GM12891 (cell line): ENCODE data around the gene MYH6.

Experiments
- POLR2A ChIP-seq: IDR thresholded peaks from 2 replicates; pipeline ENCODE4 v1.6.1; 2011; ENCODE audit warnings: low read depth, low read length, control low read depth
- POLR2AphosphoS5 ChIP-seq: IDR thresholded peaks from 2 replicates; pipeline ENCODE4 v1.6.1; 2011; ENCODE audit warnings: low read depth, low read length, control low read depth
- TAF1 ChIP-seq: IDR thresholded peaks from 2 replicates; pipeline ENCODE4 v1.6.1; 2011; ENCODE audit warnings: low read depth, low read length, control low read depth

DNA sequence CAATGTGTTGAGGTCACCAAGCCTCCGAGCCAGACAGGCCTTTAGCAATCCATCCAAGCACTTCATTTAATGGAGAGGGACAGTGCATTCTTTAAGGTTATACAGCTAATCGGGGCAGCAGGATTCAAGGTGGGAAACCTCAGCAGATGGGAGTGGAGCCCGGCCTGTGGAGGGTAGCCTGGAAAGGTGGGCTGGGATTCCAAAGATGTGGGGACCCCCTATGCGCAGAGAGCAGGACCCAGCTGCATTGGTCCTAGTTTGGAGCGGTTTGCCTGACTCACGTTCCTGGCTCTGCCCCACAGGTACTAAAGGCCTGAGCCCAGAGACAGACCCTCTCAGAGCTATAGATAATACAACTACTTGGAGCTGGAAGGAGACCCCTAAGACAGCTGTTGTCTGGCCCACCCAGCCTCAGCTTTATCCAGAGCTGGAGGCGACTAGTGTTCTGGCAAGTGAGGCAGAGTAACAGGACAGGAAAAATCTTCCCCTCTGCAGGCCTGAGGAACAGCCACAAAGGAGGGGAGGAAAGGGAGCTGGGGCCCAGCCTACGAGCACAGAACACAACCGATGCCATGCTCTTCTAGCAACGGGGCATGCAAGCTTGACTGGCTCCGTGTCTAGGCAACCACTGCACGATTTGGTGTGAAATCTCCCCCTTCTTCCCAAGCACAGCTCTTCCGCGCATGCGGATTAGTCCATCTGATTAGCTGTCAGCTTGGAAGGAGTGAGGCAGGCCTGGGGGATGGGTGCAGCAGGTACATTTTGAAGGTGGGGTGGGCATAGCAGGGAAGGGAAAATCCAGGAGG is 28.5 kb upstream of the MYH6 start:
- TF ChIP-seq TAF1 (no peak), POLR2A (no peak), POLR2AphosphoS5 (no peak)
